K562 (cell line): ENCODE measurements around the gene INTS6. TPM values are rescaled to one million over a fixed set of nuclear protein-coding genes. Genes with fewer than 3 reads are reported as not detected.

Experiments
- ATAC-seq: fragments of 200-7000 bp; cut with Tn5 transposase; 3 replicates; pipeline ENCODE4 v1.9.1; 2020; ENCODE audit warnings: moderate library complexity
- BruUV-seq: library from RNA; stranded (reverse); fragments of 400-500 nt; replicated peaks from 2 replicates; lab custom pipeline; 2021; lab: Mats Ljungman, UMichigan
- CTCF ChIA-PET: fragments of 300-600 bp; formaldehyde crosslinking; extraction: SDS; loops from one replicate; lab custom pipeline; 2021; ENCODE audit warnings: low intra/inter-chr PET ratio; lab: Yijun Ruan, JAX
- POLR2A ChIA-PET: fragments of 300-600, 350-650 bp; sonication (Branson Sonifier 250); formaldehyde crosslinking; extraction: SDS; loops from one replicate; lab custom pipeline; 2021; ENCODE audit warnings: antibody characterized with exemption, inconsistent platforms; lab: Yijun Ruan, JAX
- DNase-seq, 4 experiments: peaks; one replicate each; pipeline versions ENCODE4 v3.0.0 to v3.0.0-alpha.2; 2011 to 2018; ENCODE audit warnings: low spot score in 3 of 4, mixed read lengths in 3 of 4; ENCODE audit errors: extremely low read depth in 1 of 4
- FAIRE-seq: peaks from 2 replicates; lab custom pipeline; 2011; peaks lifted over from hg19 to GRCh38; lab: Jason Lieb, UNC
- H2AFZ ChIP-seq: 2 replicates; pipeline ENCODE4 v1.6.0; 2011; ENCODE audit warnings: low read depth, low read length, control low read depth, inconsistent platforms
- H3K27ac ChIP-seq: fragments of 200-600 bp; 3 replicates; pipeline ENCODE4 v1.8.0; 2011; ENCODE audit warnings: low read depth, mild to moderate bottlenecking, control low read depth, inconsistent platforms, low read length, moderate library complexity, mixed read lengths; ENCODE audit errors: extremely low read depth
- H3K27me3 ChIP-seq, 2 experiments: fragments of 300-600 bp in 1 of 2; 2 replicates in 1 of 2; 3 replicates in 1 of 2; pipeline versions ENCODE4 v1.6.0 to v1.8.0; 2011; ENCODE audit warnings: inconsistent platforms in 2 of 2, low read length in 2 of 2, mild to moderate bottlenecking in 1 of 2, mixed read lengths in 1 of 2, moderate library complexity in 1 of 2; ENCODE audit not compliant: control insufficient read depth in 2 of 2, insufficient read depth in 2 of 2
- H3K36me3 ChIP-seq: fragments of 300-600 bp; 3 replicates; pipeline ENCODE4 v1.8.0; 2011; ENCODE audit warnings: mild to moderate bottlenecking, low read length, inconsistent platforms; ENCODE audit not compliant: control insufficient read depth, insufficient read depth
- H3K4me1 ChIP-seq, 2 experiments: fragments of 200-600 bp in 1 of 2; replicated peaks in 1 of 2; 2 replicates in 1 of 2; 3 replicates in 1 of 2; pipeline versions ENCODE4 v1.5.1 to v1.8.0; 2011; ENCODE audit warnings: inconsistent platforms in 2 of 2, low read length in 2 of 2, mild to moderate bottlenecking in 1 of 2, mixed read lengths in 1 of 2, moderate library complexity in 1 of 2; ENCODE audit not compliant: control insufficient read depth in 2 of 2, insufficient read depth in 2 of 2
- H3K4me2 ChIP-seq: 2 replicates; pipeline ENCODE4 v1.6.1; 2011; ENCODE audit warnings: low read length, control low read depth, inconsistent platforms, mixed read lengths; ENCODE audit not compliant: insufficient read depth
- H3K4me3 ChIP-seq: fragments of 200-600 bp; sonication (generic), shearing (Covaris generic); 2 replicates; pipeline ENCODE4 v1.5.1; 2016; ENCODE audit warnings: control low read depth, inconsistent platforms
- H3K79me2 ChIP-seq: fragments of 200-600 bp; 3 replicates; pipeline ENCODE4 v1.8.0; 2011; ENCODE audit warnings: low read length, inconsistent platforms; ENCODE audit not compliant: control insufficient read depth, insufficient read depth
- H3K9ac ChIP-seq, 2 experiments: 2 replicates each; pipeline versions ENCODE4 v1.6.0 to v1.6.1; 2011; ENCODE audit warnings: low read depth in 2 of 2, low read length in 2 of 2, control low read depth in 1 of 2, inconsistent platforms in 1 of 2, mild to moderate bottlenecking in 1 of 2, mixed read lengths in 1 of 2; ENCODE audit not compliant: insufficient read depth in 1 of 2
- H3K9me1 ChIP-seq: one replicate; pipeline ENCODE4 v1.6.0; 2011; ENCODE audit warnings: inconsistent platforms, mild to moderate bottlenecking, low read length, moderate library complexity; ENCODE audit not compliant: control insufficient read depth, insufficient read depth
- H3K9me3 ChIP-seq: replicated peaks from 2 replicates; pipeline ENCODE4 v1.5.1; 2011; ENCODE audit warnings: low read depth, low read length, inconsistent platforms; ENCODE audit not compliant: control insufficient read depth, insufficient read depth
- H4K20me1 ChIP-seq: replicated peaks from 2 replicates; pipeline ENCODE4 v1.6.1; 2011; ENCODE audit warnings: low read length, inconsistent platforms, mixed read lengths; ENCODE audit not compliant: control insufficient read depth, insufficient read depth
- BACH1 ChIP-seq: fragments of 200-800 bp; sonication (Bioruptor generic); IDR thresholded peaks from 2 replicates; pipeline ENCODE4 v1.6.1; 2016; ENCODE audit warnings: missing genetic modification characterization, missing compliant biosample characterization
- BRF1 ChIP-seq: IDR thresholded peaks from 3 replicates; pipeline ENCODE4 v1.6.1; 2011; ENCODE audit warnings: borderline replicate concordance, mild to moderate bottlenecking; ENCODE audit not compliant: insufficient read length; ENCODE audit errors: extremely low read depth
- IRF2 ChIP-seq: sonication (generic); formaldehyde crosslinking; IDR thresholded peaks from 2 replicates; pipeline ENCODE4 v1.8.1; 2022; ENCODE audit warnings: mild to moderate bottlenecking, missing genetic modification reagents
- LARP7 ChIP-seq: fragments of 450-650 bp; IDR thresholded peaks from 2 replicates; pipeline ENCODE4 v1.6.1; 2016
- MBD2 ChIP-seq: sonication (generic); IDR thresholded peaks from 2 replicates; pipeline ENCODE4 v1.6.1; 2016; ENCODE audit warnings: low read depth, borderline replicate concordance
- MCM7 ChIP-seq, 2 experiments: fragments of 450-650 bp; IDR thresholded peaks; 2 replicates each; pipeline ENCODE4 v1.6.1; 2016 to 2018
- PTBP1 ChIP-seq: fragments of 200-400 bp; formaldehyde crosslinking; IDR thresholded peaks from 2 replicates; pipeline ENCODE4 v1.6.1; 2017; ENCODE audit warnings: low read depth, low read length
- RBM25 ChIP-seq: fragments of 200-400 bp; formaldehyde crosslinking; IDR thresholded peaks from 2 replicates; pipeline ENCODE4 v1.6.1; 2018; ENCODE audit warnings: low read length, low read depth, moderate library complexity; ENCODE audit not compliant: severe bottlenecking
- TRIM28 ChIP-seq: fragments of 450-650 bp; IDR thresholded peaks from 2 replicates; pipeline ENCODE4 v1.6.1; 2017
- ZBTB1 ChIP-seq: sonication (generic); formaldehyde crosslinking; IDR thresholded peaks from 2 replicates; pipeline ENCODE4 v1.8.1; 2023; ENCODE audit warnings: missing genetic modification reagents, low read depth, mild to moderate bottlenecking, borderline replicate concordance
- ZKSCAN8 ChIP-seq: fragments of 200-800 bp; sonication (Bioruptor generic); IDR thresholded peaks from 2 replicates; pipeline ENCODE4 v1.6.1; 2016; ENCODE audit warnings: missing genetic modification characterization, missing compliant biosample characterization
- WGBS: fragments of 100-300 bp; shearing (Covaris generic); methylation state at CpG from one replicate; pipeline ENCODE4 v1.1.6; 2016; ENCODE audit warnings: low coverage, mixed read lengths; ENCODE audit not compliant: insufficient coverage; ENCODE audit errors: missing lambda C conversion rate; 5-methylcytosine and 5-hydroxymethylcytosine counted together
- in situ Hi-C: fragments of 300-500 bp; cut with MboI; formaldehyde crosslinking; loops from 4 replicates; pipeline ENCODE4 v1.15.0; 2018; ENCODE audit warnings: inconsistent platforms, mixed read lengths
- intact Hi-C: fragments of 100-400 bp; cut with micrococcal nuclease; formaldehyde crosslinking; loops from 2 replicates; pipeline ENCODE4 v1.14.2; 2022
- polyA plus RNA-seq, 8 experiments: library from polyadenylated mRNA; depleted of rRNA in 4 of 8; stranded (reverse) in 5 of 8; unstranded in 3 of 8; fragments of >200 nt; fragmentation: Nextera tagmentation in 2 of 8; fragmentation: Illumina TruSeq in 1 of 8; extraction: Ambion mirVana in 2 of 8; extraction: Trizol in 1 of 8; gene quantifications; 2 replicates each; pipeline versions ENCODE4 v1.2.1 to v1.2.3, GENCODE V29; 2011 to 2014; ENCODE audit warnings: inconsistent platforms in 1 of 8, missing spikeins in 1 of 8
- total RNA-seq, 7 experiments: library from RNA; depleted of rRNA in 6 of 7; stranded (reverse); fragments of >200 nt in 6 of 7; fragmentation: Illumina TruSeq in 2 of 7; extraction: Trizol in 2 of 7; gene quantifications; 2 replicates each; pipeline versions ENCODE4 v1.2.1 to v1.2.3, GENCODE V29; 2011 to 2021; ENCODE audit warnings: low replicate concordance in 1 of 7
- TF ChIP-seq, protein P1 (sequence below): IDR thresholded peaks from 2 replicates; pipeline ENCODE4 v1.6.1; 2016; ENCODE audit warnings: missing genetic modification characterization, missing compliant biosample characterization
- TF ChIP-seq, protein P2 (sequence below): sonication (generic); formaldehyde crosslinking; IDR thresholded peaks from 2 replicates; pipeline ENCODE4 v1.8.1; 2023; ENCODE audit warnings: mild to moderate bottlenecking, missing genetic modification reagents

Gene INTS6
- total and polyA plus RNA-seq, 9 of the 15 experiments (the other 6 are each of a cell fraction or from before 2014, with no cell fraction given): 3.7 to 29.8 (median 16.1) TPM

DNA sequence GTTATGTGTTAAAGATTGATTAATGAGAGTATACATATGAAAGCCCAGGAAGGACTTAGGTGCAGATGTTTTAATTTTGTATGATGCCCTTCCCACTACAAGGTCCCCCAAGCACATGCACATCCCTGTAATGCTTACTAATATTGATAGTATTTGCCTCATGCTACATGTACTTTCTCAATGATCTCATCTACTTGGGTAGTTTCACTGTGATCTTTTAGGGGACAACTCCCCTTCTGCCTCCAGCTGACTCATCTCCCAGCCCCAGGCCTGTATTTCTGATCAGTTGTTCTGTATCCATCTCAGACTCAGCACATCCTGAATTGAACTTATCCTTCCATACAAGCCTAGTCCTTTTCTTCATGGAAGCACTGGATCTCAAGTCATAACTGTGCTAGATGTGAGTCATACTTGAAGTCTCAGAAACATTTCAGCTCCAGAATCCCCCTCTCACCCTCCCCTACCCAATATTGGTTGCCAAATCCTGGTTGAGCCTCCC, 49.4 kb upstream of the INTS6 start (continued):
- TF ChIP-seq, protein P1, sequence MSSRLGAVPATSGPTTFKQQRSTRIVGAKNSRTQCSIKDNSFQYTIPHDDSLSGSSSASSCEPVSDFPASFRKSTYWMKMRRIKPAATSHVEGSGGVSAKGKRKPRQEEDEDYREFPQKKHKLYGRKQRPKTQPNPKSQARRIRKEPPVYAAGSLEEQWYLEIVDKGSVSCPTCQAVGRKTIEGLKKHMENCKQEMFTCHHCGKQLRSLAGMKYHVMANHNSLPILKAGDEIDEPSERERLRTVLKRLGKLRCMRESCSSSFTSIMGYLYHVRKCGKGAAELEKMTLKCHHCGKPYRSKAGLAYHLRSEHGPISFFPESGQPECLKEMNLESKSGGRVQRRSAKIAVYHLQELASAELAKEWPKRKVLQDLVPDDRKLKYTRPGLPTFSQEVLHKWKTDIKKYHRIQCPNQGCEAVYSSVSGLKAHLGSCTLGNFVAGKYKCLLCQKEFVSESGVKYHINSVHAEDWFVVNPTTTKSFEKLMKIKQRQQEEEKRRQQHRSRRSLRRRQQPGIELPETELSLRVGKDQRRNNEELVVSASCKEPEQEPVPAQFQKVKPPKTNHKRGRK: no peak

DNA sequence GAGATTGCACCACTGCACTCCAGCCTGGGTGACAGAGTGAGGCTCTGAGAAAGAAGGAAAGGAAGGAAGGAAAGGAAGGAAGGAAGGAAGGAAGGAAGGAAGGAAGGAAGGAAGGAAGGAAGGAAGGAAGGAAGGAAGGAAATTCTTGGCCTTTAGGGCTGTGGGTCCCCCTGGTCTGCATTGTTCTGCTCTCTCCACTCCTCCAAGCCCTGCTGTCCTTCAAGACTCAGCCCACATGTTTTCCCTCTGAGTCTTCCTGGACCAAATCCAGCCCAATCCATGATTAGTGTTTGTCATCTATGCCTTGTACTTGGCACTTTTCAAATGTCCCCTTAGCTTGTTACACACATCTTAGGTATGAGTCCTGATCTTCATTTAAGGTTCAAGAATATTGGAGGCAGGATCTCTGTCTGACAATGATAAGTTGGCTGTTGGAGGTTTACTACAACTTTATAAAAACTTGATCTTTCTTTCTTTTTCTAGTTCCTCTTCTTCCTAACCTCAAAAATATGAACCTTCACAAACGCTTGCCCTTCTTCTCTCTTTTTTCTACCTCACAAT, 48.8 kb upstream of the INTS6 start:
- Histone ChIP-seq H3K4me2 (no peak overlapping the region), H3K4me1 (no peaks in the 10 kb centered on the region), H3K27me3 (peaks cover 0 to 6% of the 10 kb centered on the region in 2 experiments; a peak in 2 of 5 replicates), H3K9ac (no peak overlapping the region), H3K27ac (no peak overlapping the region), H4K20me1 (no peaks in the 10 kb centered on the region), H3K9me3 (no peaks in the 10 kb centered on the region), H3K9me1 (no peaks in the 10 kb centered on the region), H3K36me3 (no peaks in the 10 kb centered on the region), H3K4me3 (no peak overlapping the region), H2AFZ (no peak overlapping the region), H3K79me2 (no peaks in the 10 kb centered on the region)
- ATAC-seq (no peak), FAIRE-seq (no peak), DNase-seq (no peak)
- ChIA-PET CTCF (no interaction called here), POLR2A (no interaction called here)
- intact Hi-C loops: no loop called here
- no peak for TF ChIP-seq MBD2
- no peak for TF ChIP-seq ZBTB1 (CRISPR knock-in tag)
- TF ChIP-seq BACH1 (tag): no peak
- TF ChIP-seq TRIM28: no peak
- TF ChIP-seq ZKSCAN8 (CRISPR knock-in tag): no peak
- TF ChIP-seq, protein P2, sequence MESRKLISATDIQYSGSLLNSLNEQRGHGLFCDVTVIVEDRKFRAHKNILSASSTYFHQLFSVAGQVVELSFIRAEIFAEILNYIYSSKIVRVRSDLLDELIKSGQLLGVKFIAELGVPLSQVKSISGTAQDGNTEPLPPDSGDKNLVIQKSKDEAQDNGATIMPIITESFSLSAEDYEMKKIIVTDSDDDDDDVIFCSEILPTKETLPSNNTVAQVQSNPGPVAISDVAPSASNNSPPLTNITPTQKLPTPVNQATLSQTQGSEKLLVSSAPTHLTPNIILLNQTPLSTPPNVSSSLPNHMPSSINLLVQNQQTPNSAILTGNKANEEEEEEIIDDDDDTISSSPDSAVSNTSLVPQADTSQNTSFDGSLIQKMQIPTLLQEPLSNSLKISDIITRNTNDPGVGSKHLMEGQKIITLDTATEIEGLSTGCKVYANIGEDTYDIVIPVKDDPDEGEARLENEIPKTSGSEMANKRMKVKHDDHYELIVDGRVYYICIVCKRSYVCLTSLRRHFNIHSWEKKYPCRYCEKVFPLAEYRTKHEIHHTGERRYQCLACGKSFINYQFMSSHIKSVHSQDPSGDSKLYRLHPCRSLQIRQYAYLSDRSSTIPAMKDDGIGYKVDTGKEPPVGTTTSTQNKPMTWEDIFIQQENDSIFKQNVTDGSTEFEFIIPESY: no peak
- TF ChIP-seq LARP7: no peak
- no peak for TF ChIP-seq IRF2 (CRISPR knock-in tag)
- TF ChIP-seq RBM25: no peak
- TF ChIP-seq, protein P1: no peak
- no peak for TF ChIP-seq BRF1
- no peak for TF ChIP-seq PTBP1
- TF ChIP-seq MCM7 (IDR thresholded peaks at IDR 0.05): no peak
- WGBS: no CpG with 5 or more reads among the region's 1 CpG
- in situ Hi-C loops: no loop called here
- no TSS peak for BruUV-seq
